ENCODE measurements around the gene EPS8L2.

EPS8L2 gene

GRCh38 chr11:704781-705645, 1.0 kb upstream of the EPS8L2 start:
- no peak for DNase-seq (ENCODE audit: low read depth)

DNA sequence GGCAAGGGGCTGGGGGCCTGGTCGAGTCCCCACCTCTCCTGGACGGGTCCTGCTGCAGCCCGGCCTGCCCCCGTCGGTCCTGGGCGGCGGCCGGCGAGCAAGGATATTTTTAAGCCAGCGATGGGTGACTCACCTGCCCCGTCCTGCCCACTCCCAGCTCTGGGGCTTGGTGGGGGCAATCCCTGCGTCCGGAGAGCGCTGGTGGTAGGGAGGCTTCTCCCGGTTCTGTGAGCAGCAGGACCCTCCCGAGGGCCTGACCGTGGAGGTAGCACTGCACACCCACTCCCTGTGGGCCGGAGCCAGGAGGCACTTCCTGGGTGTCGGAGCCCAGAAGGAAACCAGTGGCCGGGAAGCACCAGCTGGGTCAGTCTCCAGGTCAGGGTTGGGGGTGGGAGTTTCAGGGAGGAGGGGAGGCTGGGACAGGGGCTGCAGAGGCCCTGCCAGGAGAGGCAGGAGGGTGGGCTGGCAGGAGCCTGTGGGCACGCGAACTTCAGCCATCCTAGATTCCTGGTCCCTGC, 467 bp downstream of the EPS8L2 start:
- DNase-seq (ENCODE audit: low read depth) = peak; percentile 71

DNA sequence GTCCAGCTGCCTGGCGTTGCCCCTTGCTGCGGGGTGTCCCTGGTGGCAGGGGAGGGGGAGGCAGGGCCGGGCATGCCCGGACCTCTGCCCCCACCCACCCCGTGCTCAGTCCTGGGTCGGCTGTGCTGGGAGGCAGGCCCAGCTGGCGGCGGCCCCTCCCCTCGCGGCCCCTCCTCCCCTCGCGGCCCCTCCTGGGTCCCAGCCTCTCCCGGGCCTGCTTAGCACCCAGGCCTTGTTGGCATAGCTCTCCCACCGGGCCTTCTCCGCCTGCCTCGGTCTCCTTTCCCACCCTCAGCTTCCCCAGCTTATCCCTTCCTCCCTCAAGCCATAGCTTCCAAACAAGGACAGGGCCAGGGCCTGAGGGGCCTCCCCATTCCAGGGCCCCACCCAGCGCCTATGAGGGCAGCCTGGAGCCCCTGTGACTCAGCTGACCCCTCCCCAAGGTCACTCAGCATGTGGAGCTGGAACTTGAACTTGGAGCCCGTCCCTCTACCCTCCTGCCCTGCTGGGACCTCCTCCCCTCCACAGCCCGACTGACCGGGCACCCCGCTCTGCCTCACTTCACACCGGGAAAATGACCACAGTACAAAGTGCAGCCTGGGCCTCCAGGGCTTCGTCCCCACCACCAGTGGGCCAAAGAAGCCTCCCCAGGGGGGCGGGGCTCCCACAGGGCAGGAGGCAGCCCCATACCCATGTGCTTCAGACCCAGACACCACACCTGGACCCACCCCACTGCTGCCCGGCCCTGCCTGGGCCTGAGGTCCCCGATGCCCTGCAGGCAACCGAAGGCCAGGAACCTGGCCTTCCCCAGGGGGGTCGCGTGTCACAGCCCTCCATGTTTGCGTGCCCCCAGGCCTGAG, 1.2 kb downstream of the EPS8L2 start:
- peak; percentile 48 for DNase-seq (ENCODE audit: low read depth)

DNA sequence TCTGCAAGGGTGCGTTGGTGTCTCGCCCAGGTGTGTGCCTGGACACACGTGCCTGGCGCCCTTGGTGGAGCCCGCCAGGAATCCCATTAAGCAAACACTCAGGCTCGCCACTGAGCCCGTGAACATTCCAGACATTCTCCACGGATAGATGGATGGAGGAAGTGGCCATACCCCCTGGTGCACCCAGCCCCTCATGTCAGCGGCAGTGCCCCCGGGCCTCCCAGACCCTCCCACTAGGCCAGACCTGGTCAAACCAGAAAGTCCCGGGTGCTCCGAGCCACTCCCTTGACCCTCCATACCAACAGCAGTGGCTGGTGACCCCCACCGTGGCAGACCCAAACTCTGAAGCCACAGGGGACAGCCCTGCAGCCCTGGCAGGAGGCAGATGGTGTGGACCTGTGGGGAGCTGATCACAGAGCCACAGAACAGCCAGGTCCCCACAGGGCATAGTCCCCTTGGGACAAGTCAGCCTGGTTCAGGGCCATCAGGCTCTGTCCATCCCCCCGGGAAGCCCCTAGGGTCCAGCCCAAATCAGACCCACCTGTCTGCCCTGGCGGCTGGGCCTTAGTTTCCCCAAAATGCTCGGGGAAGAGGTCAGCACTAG, 1.9 kb downstream of the EPS8L2 start:
- DNase-seq (ENCODE audit: low read depth) = no peak

GRCh38 chr11:708511-708910, 2.5 kb downstream of the EPS8L2 start:
- no peak for DNase-seq (ENCODE audit: low read depth)

- no peak for DNase-seq (ENCODE audit: low read depth)
Measured at GRCh38 chr11:709109-709997, 3.3 kb downstream of the EPS8L2 start.

DNA sequence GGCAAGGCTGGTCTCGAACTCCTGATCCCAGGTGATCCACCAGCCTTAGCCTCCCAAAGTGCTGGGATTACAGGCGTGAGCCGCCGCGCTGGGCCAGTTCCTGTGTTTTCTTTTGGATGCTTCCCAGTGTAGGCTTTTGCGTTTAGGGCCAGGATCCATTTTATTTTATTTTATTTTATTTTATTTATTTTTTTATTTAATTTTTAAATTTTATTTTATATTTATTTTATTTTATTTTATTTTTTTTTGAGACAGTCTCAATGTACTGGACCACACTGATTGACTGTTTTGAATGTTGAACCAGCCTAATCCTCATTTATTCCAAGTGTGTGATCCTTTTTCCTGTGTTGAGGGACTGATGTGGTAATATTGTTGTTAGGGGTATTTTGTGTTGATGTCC, 8.4 kb downstream of the EPS8L2 start:
- no peak for DNase-seq (ENCODE audit: low read depth)

DNA sequence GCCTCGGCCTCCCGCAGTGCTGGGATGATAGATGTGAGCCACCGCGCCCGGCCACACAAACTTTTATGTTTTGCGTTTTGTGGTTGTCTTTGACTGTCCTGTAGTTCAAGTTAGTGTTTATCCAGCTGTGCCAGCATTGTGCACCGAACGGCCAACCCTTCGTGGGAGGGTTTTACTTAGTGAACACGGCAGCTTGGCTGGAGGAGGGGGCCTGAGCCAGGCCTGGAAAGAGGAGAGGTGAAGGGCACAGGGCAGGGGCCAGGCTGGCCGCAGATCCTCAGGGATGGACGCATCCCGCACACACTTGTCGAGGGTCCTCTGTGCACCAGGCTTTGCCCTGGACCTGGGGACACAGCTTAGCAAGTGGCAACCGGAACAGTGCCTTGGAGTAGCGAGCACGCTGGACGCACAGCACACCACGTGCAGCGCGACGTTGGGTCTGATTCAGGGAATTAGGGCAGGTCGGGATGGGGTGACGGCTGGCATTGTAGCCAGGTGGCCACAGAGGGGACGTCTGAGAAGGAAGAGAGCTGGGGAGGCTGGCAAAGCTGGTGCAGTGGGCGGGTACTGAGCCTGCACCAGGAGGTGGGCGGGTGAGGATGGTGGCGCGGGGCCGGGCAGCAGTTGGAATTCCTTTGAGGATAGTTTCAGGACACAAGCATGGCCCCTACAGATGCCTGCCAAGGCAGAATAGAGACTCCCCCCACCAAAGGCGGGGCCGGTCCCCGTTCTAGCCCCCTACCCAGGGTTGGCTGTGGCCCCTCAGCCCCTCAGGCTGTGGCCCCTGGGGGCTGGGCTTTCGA, 13.4 kb downstream of the EPS8L2 start:
- no peak for DNase-seq (ENCODE audit: low read depth)

DNA sequence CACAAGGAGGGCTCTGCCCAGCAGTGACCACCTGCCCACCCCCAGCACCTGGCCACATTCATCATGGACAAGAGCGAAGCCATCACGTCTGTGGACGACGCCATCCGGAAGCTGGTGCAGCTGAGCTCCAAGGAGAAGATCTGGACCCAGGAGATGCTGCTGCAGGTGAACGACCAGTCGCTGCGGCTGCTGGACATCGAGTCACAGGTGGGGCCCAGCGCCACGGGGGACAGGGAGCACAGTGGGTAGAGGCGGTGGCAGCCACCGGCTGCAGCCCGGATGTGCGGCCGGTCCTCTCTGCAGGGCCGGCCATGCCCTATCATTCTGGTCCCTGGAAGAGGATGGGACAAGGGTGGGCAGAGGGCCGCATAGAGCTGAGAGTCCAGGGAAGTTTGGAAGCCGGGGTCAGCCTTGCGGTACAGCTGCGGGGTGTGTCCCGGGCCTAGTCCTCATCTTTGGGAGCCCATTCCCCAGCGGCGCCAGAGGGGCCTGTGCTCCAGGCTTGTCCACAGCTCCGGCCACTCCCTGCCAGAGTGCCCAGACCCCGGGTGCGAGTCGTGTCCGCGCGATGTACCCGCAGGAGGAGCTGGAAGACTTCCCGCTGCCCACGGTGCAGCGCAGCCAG, 14.1 kb downstream of the EPS8L2 start:
- DNase-seq (ENCODE audit: low read depth) = no peak

- peak; percentile 51 for DNase-seq (ENCODE audit: low read depth)
Measured at GRCh38 chr11:720642-721246, 14.7 kb downstream of the EPS8L2 start.

DNA sequence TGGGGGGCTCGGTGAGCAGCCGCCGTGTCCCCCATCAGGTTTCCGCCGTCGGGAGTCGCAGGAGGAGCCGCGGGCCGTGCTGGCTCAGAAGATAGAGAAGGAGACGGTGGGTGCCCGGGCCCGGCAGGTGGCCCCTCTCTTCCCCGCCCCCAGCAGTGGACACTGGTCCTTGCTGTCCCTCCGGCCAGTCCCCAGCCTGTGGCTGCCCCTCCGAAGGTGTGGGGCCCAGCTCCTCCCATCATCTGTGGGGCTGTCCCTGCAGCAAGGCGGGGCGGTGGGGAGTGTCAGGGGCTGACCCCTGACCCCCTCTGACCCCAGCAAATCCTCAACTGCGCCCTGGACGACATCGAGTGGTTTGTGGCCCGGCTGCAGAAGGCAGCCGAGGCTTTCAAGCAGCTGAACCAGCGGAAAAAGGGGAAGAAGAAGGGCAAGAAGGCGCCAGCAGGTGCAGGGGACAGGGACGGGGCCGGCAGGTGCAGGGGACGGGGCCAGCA, 15.3 kb downstream of the EPS8L2 start:
- DNase-seq (ENCODE audit: low read depth) = no peak

DNA sequence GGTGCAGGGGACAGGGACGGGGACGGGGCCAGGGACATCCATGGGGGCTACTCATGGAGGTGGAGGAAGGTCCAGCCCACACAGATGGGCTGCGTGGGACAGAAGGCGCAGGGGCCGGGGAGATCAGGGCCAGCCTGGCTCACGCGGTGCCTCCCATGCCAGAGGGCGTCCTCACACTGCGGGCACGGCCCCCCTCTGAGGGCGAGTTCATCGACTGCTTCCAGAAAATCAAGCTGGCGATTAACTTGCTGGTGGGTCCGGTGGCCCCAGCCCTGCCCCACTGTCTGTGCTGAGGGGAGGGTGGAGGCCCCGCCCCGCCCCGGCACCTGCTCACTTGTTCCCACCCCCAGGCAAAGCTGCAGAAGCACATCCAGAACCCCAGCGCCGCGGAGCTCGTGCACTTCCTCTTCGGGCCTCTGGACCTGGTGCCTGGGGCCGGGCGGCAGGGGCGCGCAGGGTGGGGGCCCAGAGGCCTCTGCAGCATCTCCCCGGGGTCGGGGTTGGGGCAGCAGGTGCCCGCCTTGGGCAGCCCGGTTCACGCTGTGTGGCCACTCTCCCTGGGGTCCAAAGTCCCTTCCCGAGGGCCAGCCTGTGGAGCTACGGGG, 15.8 kb downstream of the EPS8L2 start:
- DNase-seq (ENCODE audit: low read depth) = no peak

GRCh38 chr11:722346-722811, 16.3 kb downstream of the EPS8L2 start:
- no peak for DNase-seq (ENCODE audit: low read depth)

DNA sequence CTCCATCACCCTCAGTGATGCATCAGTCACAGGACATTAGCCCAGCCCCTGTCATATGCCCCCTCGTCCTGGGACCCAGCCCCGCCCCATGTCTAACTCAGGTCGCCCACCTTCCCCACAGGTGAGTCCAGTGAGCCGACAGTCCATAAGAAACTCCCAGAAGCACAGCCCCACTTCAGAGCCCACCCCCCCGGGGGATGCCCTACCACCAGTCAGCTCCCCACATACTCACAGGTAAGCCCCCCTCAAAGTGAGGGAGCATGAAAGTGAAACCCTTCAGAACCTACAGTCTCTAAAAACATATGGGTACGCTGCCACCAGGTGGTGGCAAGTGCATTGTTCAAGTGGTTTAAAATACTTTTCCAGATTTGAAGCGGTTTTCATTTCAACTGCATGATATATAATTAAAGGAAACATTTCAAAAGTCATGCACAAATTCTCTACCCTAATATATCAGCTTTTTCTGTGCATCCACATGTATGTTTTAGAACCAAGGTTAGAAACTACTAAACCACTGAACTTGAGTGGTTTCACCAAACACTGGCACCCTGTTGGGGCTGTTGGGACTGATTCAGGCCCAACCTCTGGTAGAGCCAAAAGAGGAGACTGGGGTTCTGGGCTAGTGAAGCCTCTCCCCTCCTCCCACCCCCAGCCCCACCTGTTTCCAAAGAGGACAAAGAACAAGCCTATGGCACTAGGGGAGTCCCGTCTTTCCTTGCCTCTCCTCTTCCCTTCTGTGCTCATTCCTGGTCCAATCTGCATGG, 17.3 kb downstream of the EPS8L2 start:
- DNase-seq (ENCODE audit: low read depth) = peak; percentile 68

GRCh38 chr11:724049-724777, 18.2 kb downstream of the EPS8L2 start:
- DNase-seq (ENCODE audit: low read depth) = no peak

DNA sequence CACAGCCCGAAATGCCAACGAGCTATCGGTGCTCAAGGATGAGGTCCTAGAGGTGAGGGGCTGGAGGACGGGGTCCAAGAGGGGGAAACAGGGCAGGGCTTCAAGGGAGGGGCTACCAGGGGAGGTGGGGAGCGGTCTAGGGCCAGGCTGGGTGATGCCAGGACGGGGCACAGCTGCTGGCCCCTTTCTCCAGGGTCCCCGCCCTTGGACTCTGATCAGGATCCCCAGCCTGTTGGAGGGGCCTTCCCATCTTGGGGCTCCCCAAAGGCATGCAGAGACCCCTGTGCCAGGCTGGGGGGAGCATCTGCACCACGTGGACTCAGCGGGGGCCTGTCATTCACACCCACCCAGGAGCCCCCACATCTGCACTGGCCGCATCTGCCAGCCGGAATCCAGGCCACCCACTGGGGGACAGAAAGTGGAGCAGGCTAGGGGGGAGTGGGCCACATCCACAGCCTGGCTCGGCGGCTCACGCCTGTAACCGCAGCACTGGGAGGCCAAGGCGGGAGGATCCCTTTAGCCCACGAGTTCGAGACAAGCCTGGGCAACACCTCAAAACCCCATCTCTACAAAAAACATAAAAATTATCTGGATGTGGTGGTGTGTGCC, 18.9 kb downstream of the EPS8L2 start:
- no peak for DNase-seq (ENCODE audit: low read depth)

GRCh38 chr11:725624-726202, 19.7 kb downstream of the EPS8L2 start:
- DNase-seq (ENCODE audit: low read depth) = no peak
